Effector memory CD4-positive, alpha-beta T cell (primary cell): ENCODE results near the gene NRXN2.

ENCODE experiments used
- DNase-seq, 3 donors: peaks; one replicate each; pipeline ENCODE4 v3.0.0-alpha.2; 2020
- H3K27ac ChIP-seq: 2 replicates; pipeline ENCODE4 v1.7.0; 2013; ENCODE audit warnings: mild to moderate bottlenecking, low read length, moderate library complexity; ENCODE audit not compliant: insufficient read depth, poor library complexity, severe bottlenecking
- H3K27me3 ChIP-seq: replicated peaks from 2 replicates; pipeline ENCODE4 v1.7.0; 2013; ENCODE audit warnings: mild to moderate bottlenecking, low read length; ENCODE audit not compliant: insufficient read depth, control insufficient read depth, poor library complexity, severe bottlenecking
- H3K36me3 ChIP-seq: 2 replicates; pipeline ENCODE4 v1.7.0; 2013; ENCODE audit warnings: mild to moderate bottlenecking, low read length, moderate library complexity; ENCODE audit not compliant: control insufficient read depth, insufficient read depth
- H3K4me1 ChIP-seq: 2 replicates; pipeline ENCODE4 v1.7.0; 2013; ENCODE audit warnings: low read length, mild to moderate bottlenecking; ENCODE audit not compliant: control insufficient read depth, insufficient read depth, poor library complexity, severe bottlenecking
- H3K4me3 ChIP-seq: 2 replicates; pipeline ENCODE4 v1.7.0; 2013; ENCODE audit warnings: low read length, low read depth, mild to moderate bottlenecking; ENCODE audit not compliant: insufficient read depth, poor library complexity, severe bottlenecking
- H3K9me3 ChIP-seq: 2 replicates; pipeline ENCODE4 v1.7.0; 2013; ENCODE audit warnings: mild to moderate bottlenecking, low read length, moderate library complexity; ENCODE audit not compliant: control insufficient read depth

Gene NRXN2

DNA sequence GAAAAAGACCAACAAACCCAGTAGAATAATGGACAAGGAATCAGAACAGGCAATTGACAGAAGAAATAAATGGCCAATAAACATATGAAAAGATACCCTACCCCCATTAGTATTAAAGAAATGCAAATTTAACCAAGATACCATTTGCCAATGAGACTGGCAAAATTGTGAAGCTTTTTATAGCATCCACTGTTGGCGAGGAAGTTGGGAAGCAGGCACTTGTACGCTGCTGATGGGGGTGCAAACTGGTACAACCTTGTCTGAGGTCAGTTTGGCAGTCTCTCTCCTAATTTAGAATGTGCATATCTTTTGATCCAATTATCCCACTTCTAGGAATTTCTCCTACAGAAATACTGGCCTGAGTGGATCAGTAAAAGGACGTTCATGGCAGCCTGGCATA, 8.6 kb upstream of the NRXN2 start:
- Histone ChIP-seq H3K27me3 (no peaks in the 10 kb centered on the region), H3K27ac (no peak overlapping the region), H3K9me3 (no peaks in the 10 kb centered on the region), H3K4me3 (no peak overlapping the region), H3K4me1 (no peaks in the 10 kb centered on the region), H3K36me3 (peaks cover 80% of the 10 kb centered on the region)
- DNase-seq: no peak

- DNase-seq: no peak
- Histone ChIP-seq H3K4me1 (no peaks in the 10 kb centered on the region), H3K27me3 (no peaks in the 10 kb centered on the region), H3K36me3 (peaks cover 70% of the 10 kb centered on the region), H3K9me3 (no peaks in the 10 kb centered on the region), H3K4me3 (no peak overlapping the region), H3K27ac (no peak overlapping the region)
These were observed 6.9 kb upstream of the NRXN2 start for GRCh38 chr11:64729851-64730382.

DNA sequence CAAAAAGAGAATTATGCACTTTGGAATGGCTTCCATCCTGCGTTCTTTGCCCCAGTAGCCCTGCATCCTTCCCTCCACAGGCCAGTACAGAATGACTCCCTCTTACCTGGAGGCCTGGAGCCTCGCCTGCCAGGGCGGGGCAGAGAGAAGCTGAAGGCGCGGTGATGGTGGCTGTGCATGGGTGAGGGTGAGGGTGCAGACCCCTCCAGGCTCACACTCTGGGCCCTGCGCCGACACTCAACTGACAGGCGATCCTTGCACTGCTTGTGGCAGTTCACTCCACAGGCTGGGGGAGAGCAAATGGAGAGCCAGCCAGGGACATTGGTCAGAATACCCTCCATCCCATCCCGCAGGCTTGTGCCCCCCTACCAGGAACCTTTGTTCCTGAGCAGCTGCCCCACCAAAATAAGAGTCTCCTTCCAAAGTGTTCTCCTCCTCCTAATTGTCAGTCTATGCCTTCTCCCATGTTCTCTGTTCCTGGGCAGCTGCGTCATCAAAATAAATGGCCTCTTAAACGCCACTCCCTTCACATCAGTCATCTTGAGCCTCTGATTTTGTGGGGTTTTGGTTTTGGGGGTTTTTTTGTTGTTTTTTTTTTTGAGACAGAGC, 5.9 kb upstream of the NRXN2 start:
- no peaks in the 10 kb centered on the region for H3K9me3 ChIP-seq
- no peaks in the 10 kb centered on the region for H3K4me1 ChIP-seq
- H3K27ac ChIP-seq: no peak overlapping the region
- no peaks in the 10 kb centered on the region for H3K27me3 ChIP-seq
- DNase-seq: no peak
- no peak overlapping the region for H3K4me3 ChIP-seq
- H3K36me3 ChIP-seq: peaks cover 65% of the 10 kb centered on the region

DNA sequence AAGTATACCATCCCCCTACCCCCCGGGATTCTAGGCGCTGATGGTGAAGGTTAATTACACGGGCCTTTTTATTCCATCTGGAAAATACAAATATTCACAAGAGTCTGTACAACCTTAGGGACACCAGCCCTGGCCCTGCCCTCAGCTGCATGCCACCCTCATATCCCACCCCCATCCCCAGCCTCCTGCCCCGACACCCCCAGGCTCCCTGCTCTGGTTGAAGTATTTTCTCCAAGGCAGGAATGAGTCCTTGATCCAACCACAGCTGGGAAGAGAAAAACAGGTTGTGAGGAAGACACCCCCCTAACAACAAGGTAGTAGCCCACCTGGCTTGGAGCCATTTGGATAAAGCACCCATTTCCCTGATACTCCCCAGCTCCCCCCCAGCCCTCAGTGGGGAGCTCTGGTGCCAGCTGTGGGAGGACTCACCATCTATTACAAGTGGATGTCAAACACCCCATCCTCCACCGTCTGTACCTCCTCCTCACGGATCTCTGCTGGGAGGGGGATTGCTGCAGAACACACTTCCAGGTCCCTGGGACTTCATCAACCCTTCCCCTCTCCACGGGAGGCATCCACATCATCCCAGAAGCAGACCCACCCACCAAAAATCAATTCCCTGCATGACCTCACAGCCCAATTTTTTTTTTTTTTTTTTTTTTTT, 4.0 kb upstream of the NRXN2 start:
- Histone ChIP-seq H3K36me3 (peaks cover 51% of the 10 kb centered on the region), H3K4me3 (no peak overlapping the region), H3K27ac (no peak overlapping the region), H3K27me3 (peaks cover 6% of the 10 kb centered on the region), H3K9me3 (no peaks in the 10 kb centered on the region), H3K4me1 (peaks cover 7% of the 10 kb centered on the region)
- DNase-seq: no peak

DNA sequence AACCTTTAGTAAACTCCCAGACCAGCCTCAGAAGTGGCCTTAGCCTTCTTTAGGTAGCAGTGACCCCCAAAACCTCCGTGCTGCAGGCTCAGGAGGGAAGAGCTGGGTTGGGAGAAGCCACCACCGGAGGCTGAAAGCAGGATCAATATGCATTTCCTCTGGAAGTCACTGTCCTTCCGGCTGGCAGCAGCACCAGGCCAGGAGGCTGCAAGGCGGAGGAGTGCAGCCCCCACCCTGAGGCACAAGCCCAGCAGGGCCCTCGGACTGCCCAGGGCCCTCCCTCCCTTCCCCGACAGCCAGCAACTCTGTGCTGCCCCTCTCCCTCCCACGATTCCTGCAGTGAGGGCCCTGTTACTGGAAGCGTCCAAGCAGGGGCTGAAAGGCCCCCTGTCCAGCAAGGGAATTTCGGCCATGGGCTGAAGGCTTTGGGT, 3.2 kb upstream of the NRXN2 start:
- no peak overlapping the region for H3K4me3 ChIP-seq
- peaks cover 12% of the 10 kb centered on the region for H3K27me3 ChIP-seq
- no peaks in the 10 kb centered on the region for H3K9me3 ChIP-seq
- no peak for DNase-seq
- H3K4me1 ChIP-seq: peaks cover 7% of the 10 kb centered on the region
- peaks cover 43% of the 10 kb centered on the region for H3K36me3 ChIP-seq
- H3K27ac ChIP-seq: no peak overlapping the region

DNA sequence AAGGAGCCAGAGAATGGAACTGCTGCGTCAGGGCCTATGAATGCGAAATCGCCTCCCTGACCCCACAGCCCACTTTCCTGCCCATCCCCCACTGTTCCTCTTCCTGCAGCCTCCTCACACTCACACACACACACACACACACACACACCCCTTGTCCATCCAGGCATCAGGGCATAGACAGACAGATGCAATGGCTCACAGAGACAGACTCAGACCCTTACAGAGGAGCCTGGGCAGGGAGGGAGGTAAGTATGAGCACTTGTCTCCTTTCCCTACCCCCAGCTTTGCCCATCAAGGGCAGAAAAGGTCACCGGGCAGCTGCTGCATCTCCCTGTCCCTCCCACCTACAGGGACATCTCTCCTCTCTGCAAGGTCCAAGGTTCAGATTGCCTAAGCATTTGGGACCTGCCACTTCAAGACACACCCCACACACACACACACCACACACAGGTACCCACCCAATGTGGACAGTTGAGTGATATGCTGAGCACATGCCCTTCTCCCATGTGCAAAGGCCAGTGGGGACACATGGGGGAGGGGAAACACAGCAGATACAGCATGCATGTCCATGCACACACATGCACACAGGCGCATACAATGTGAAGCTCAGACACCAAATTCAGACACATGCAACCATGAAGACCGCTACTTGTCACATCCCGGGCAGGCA, 2.0 kb upstream of the NRXN2 start:
- H3K9me3 ChIP-seq: no peaks in the 10 kb centered on the region
- peaks cover 12% of the 10 kb centered on the region for H3K27me3 ChIP-seq
- no peak overlapping the region for H3K4me3 ChIP-seq
- H3K27ac ChIP-seq: no peak overlapping the region
- peaks cover 7% of the 10 kb centered on the region for H3K4me1 ChIP-seq
- DNase-seq: no peak
- peaks cover 34% of the 10 kb centered on the region for H3K36me3 ChIP-seq

DNA sequence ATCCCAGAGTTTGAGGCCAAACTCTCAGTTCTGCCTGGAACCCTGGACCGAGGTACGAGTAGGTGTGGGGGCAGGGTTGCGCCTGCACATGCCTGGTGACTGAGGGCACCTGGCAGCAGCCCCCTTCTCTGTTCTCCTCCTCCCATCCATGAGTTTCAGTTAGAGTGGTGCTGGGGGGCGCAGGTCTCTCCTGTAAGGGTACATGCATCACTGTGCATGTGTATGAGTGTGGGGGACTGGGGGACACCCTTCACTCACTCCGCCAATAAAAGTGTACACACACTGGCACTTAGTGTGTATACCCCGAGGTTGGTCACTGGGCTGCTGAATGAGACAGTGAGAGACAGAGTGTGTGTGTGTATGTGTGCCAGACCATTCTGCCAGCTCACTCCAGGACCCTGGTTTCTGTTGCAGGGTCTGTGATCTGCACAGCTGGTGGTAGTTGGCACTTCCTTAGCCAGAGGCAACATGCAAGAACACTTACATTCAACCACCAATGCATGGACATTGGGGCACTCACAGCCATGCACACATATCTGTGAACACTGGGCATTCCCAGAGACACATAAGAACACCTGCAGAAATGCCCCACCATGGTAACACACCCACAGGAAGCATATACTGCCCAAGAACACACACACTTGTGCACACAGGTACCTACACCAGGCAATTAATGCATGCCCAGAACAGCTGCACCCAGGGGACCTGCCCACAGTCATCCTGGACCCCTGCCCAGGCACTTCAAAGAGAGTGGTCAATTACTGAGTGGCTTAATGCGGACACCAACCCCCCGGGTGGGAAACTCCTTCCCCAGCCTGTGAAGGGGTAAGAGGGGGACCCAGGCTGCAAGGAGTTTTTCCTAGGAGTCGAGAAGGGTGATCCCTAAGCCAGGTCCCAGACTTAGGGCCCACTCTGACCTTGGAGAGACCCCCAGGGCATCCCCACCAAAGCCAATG, 1.2 kb upstream of the NRXN2 start:
- peaks cover 26% of the 10 kb centered on the region for H3K36me3 ChIP-seq
- no peak overlapping the region for H3K4me3 ChIP-seq
- no peaks in the 10 kb centered on the region for H3K9me3 ChIP-seq
- no peak for DNase-seq
- H3K27ac ChIP-seq: peak overlapping the region; percentile 78
- peaks cover 12% of the 10 kb centered on the region for H3K27me3 ChIP-seq
- peaks cover 7% of the 10 kb centered on the region for H3K4me1 ChIP-seq

DNA sequence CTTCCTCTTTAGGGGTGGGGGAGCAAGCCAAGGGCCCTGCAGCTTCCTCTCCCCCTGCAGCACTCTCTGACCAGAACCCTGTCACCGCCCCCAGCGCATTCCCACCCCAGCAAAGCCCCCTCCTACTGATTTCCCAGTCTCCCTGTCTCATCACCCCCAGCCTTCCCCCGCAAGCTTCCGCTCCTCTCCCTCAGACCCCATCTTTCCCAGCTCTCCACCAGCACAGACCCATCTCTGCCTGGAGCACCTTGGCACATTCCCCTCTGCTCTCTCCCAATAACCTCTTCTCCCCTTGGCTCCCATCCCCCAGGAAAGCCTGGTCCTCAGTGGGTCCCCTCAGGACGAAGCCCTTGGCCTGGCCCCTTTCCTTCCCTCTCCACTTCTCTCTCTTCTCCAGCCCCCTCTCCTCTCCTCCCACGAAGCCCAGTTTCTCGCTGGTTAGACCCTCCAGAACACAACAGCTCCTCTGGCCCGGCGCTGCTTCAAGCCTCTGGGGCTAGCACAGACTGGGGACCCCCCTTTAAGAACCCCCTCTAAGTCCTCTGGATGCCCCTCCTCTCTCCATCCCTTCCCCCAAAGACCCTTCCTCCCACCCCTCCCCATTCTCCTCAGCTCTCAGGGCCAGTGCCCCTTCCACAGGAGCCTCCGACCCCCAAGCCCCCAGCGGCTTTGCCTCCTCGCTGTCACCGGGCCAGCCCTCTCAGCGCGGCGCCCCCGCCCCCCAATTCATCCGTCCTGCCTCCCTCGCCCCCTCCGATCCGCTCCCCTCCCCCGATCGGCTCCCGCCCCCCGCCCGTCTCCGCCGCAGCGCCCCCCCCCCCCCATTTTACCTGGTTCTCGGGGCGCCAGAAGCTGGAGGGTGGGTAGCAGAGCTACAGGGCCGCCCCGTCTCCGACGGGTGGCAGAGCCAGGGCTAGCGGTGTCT, 594 bp downstream of the NRXN2 start:
- no peaks in the 10 kb centered on the region for H3K9me3 ChIP-seq
- H3K36me3 ChIP-seq: peaks cover 13% of the 10 kb centered on the region
- H3K27me3 ChIP-seq: peaks cover 16% of the 10 kb centered on the region
- no peak overlapping the region for H3K4me3 ChIP-seq
- H3K27ac ChIP-seq: no peak overlapping the region
- DNase-seq: no peak
- peaks cover 7% of the 10 kb centered on the region for H3K4me1 ChIP-seq

- peaks cover 4% of the 10 kb centered on the region for H3K36me3 ChIP-seq
- H3K4me1 ChIP-seq: peaks cover 7% of the 10 kb centered on the region
- H3K27me3 ChIP-seq: peaks cover 21% of the 10 kb centered on the region
- DNase-seq: no peak
- no peak overlapping the region for H3K27ac ChIP-seq
- H3K9me3 ChIP-seq: no peaks in the 10 kb centered on the region
- H3K4me3 ChIP-seq: no peak overlapping the region
These were observed 1.7 kb downstream of the NRXN2 start for GRCh38 chr11:64721359-64721699.
